ENCODE measurements around the gene CCDC159.

DNA sequence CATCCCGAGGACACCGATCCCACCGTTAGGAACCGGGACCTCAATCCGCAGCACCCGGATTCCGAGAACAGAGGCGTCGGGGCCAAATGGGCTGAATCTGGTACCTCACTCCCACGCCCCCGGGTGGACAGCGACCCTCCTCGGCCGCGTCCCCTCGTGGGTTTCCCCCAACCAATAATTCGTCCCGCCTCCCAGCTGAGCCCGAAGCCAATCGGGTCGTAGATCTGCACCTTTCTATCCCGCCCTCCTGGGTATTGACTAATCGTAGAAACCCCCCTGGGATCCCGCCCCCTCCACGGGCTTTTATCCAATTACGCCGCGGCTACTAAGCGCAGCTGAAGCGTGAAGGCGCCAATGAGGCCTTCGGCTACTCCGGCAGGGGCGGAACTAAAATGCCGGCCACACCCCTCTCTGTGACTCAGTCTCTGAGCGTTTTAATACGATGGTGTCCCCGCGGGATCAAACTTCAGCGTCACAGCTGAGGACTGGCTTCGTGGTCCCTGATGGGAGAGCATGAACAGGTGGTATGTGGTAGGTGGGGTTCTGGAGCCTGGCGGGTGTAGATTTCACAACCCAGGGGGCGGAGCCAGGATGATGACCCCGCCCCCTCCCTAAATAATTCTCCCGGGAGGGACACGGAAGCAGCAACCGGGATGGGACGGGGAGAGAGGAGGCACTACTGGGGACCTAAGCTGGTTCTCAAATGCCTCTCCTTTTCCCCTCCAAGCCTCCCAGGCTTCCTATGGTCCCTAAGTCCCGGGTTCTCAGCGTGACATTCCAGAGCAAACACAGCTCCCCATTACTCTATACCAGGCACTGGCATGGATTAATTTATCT lies at the start of gene CCDC159, which contains the start of gene TMEM205:
- TF ChIP-seq POLR2A (IDR thresholded peaks at IDR 0.05) = peak; percentile 83
- TF ChIP-seq, protein P1, sequence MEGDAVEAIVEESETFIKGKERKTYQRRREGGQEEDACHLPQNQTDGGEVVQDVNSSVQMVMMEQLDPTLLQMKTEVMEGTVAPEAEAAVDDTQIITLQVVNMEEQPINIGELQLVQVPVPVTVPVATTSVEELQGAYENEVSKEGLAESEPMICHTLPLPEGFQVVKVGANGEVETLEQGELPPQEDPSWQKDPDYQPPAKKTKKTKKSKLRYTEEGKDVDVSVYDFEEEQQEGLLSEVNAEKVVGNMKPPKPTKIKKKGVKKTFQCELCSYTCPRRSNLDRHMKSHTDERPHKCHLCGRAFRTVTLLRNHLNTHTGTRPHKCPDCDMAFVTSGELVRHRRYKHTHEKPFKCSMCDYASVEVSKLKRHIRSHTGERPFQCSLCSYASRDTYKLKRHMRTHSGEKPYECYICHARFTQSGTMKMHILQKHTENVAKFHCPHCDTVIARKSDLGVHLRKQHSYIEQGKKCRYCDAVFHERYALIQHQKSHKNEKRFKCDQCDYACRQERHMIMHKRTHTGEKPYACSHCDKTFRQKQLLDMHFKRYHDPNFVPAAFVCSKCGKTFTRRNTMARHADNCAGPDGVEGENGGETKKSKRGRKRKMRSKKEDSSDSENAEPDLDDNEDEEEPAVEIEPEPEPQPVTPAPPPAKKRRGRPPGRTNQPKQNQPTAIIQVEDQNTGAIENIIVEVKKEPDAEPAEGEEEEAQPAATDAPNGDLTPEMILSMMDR (IDR thresholded peaks at IDR 0.05) = no peak

All from right lobe of liver (tissue), 4 donors.